ENCODE results near the gene ENDOV.

- TF ChIP-seq POLR2A (IDR thresholded peaks at IDR 0.05; ENCODE audit: low read length), result no peak
- TF ChIP-seq GATA1 (IDR thresholded peaks at IDR 0.05; ENCODE audit: low read depth, low read length), result no peak
Measured at GRCh38 chr17:80433916-80434666, 19.1 kb downstream of the ENDOV start.

All from erythroblast (primary cell).